Activated CD8-positive, alpha-beta memory T cell treated with anti-CD3 and anti-CD28 coated beads for 36 hours (primary cell): ENCODE results near the gene RIMBP3B. TPM values are rescaled to one million over a fixed set of nuclear protein-coding genes. Genes with fewer than 3 reads are reported as not detected.
"Not testable (repeated sequence)": the region's sequence is repeated elsewhere in the genome, so short reads cannot be mapped to it uniquely, and the experiment has no call there.

Source experiments
- CTCF ChIA-PET: fragments of 350-600 bp; sonication (Branson Sonifier 250); formaldehyde crosslinking; loops from one replicate; lab custom pipeline; 2021; ENCODE audit warnings: antibody characterized with exemption; lab: Charles Lee
- POLR2A ChIA-PET: fragments of 350-600 bp; sonication (Branson Sonifier 250); formaldehyde crosslinking; loops from one replicate; lab custom pipeline; 2021; ENCODE audit warnings: antibody characterized with exemption; lab: Charles Lee
- total RNA-seq, 2 experiments: library from RNA; stranded (reverse); gene quantifications; one replicate each; pipeline ENCODE4 v1.2.3, GENCODE V29; 2021

RIMBP3B gene
- total RNA-seq, 2 experiments from 2014 or later, result 0.42 to 0.46 TPM

- POLR2A ChIA-PET, CTCF ChIA-PET: not testable (repeated sequence)
Measured at GRCh38 chr22:21407139-21407538, 23.6 kb downstream of the RIMBP3B start.

DNA sequence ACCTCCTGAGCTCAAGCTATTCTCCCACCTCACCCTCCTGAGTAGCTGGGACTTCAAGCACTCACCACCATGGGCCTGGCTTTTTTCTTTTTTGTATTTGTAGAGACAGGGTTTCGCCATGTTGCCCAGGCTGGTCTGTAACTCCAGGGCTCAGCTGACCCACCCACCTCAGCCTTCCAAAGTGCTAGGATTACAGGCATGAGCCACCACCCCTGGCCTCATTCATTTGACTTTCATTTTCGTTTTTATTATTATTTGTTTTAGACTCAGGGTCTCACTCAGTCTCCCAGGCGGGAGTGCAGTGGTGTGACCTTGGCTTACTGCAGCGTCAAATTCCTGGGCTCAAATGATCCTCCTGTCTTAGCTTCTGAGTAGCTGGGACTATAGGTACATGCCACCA lies 24.2 kb downstream of the RIMBP3B start:
- CTCF ChIA-PET, POLR2A ChIA-PET: not testable (repeated sequence)

DNA sequence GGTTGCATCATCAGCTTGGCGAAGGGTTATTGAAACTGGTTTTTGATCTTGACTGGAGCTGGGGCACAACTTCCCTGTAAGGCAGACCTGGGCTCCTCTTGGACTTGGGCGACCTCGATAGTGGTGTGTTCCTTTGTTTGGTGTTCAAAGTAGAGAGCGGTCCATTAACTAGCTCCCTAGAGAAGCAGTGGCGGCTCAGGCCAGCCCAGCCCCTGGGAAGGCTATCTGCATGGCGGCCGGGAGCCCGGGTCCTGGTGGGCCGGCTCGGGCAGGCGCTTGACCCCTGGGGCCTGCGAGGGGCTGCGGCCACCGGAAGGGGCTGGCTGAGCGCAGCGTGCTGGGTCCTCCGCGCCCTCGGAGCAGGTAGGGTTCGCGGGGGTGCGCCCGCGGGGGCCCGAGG lies 32.8 kb downstream of the RIMBP3B start:
- POLR2A ChIA-PET, CTCF ChIA-PET: not testable (repeated sequence)

- CTCF ChIA-PET, POLR2A ChIA-PET: not testable (repeated sequence)
Measured at GRCh38 chr22:21417227-21417746, 33.7 kb downstream of the RIMBP3B start, which contains the start of gene HIC2. Gene HIC2 (plus strand): TSS chr22:21417371. CDS start chr22:21442832, 25,461 bp downstream.

- CTCF ChIA-PET, POLR2A ChIA-PET: not testable (repeated sequence)
Measured at GRCh38 chr22:21417853-21418252, 34.3 kb downstream of the RIMBP3B start.

GRCh38 chr22:21418974-21419638 lies 35.6 kb downstream of the RIMBP3B start:
- POLR2A ChIA-PET, CTCF ChIA-PET: not testable (repeated sequence)

GRCh38 chr22:21420180-21420763 lies 36.7 kb downstream of the RIMBP3B start:
- CTCF ChIA-PET, POLR2A ChIA-PET: not testable (repeated sequence)

- CTCF ChIA-PET, result not testable (repeated sequence)
Measured at GRCh38 chr22:21424084-21424709, 40.6 kb downstream of the RIMBP3B start.

DNA sequence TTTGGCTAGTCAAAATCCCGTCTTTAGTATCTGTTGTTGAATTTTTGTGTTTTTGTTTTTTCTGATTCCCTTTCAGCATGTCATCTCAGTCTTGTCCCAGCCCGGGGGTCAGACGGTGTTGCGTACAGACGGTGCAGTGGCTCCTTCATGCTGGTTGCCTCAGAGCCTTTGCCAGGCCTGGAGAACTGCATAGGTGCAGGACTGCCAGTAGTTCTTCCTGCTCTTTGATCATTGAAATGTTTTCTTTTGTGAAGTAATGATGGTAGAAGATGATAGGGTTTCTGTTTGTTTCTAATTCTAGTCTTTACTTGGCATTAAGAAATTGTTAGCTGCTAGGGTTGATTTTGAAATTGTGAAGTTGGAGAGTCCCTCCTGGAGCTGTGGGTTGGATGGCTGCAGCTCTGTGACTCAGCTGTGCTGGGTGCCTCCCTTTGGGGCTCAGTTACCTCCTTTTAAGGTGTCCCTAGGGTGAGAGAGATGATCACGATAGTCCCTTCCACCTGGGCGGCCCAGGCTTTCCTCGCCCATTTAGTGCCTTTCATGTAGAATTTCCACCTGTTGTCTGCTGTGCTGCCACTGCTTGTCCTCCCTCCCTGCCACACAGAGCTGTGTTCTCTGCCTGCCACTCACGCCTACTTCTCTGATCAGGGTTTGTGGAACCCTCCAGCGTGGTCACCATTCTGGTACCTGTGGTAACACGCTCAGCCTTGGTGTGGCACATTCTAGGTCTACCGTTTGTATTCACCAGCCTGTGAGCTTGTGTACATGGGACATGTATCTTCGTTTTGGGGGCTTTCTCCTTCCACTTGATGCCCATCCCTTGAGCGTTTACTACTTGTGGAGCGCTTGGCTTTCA lies 51.1 kb downstream of the RIMBP3B start:
- POLR2A ChIA-PET, CTCF ChIA-PET: not testable (repeated sequence)

More at GRCh38 chr22:21424084-21424709, 40.6 kb downstream of the RIMBP3B start:
- POLR2A ChIA-PET, result not testable (repeated sequence)

GRCh38 chr22:21435998-21436810 lies 52.7 kb downstream of the RIMBP3B start:
- POLR2A ChIA-PET, CTCF ChIA-PET: not testable (repeated sequence)

DNA sequence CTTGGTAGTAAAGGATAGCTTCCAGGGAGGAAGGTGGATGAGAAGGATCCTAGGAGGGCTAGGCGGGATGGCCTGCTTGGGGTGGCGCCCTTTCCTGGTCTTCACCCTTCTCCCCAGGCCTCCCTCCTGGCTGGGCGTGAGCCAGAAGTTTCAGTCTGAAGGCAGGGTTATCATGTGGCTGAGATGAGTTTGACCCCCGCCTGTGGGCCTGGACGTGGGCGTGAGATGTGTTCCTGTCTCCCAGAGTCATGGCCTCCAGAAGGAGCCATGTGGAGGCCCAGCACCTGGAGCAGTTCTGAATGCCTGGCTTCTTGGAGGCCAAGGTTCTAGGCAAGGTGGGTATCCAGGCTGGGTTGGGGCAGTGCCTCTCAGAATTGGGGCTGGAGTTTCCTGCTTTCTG lies 54.5 kb downstream of the RIMBP3B start:
- POLR2A ChIA-PET, CTCF ChIA-PET: not testable (repeated sequence)

Other genes with a start within 250 kb of the RIMBP3B start
- gene HIC2, start 33.6 kb downstream of the RIMBP3B start, total RNA-seq, result 1 to 10 TPM; 5.9 to 6.0 TPM
- 1 to 10 TPM in 1 of 2 experiments, under 1 TPM in 1; 0.99 to 1.4 TPM for gene TMEM191C, start 83.6 kb downstream of the RIMBP3B start, total RNA-seq
- under 1 TPM in 1 of 2 experiments, not detected in 1; 0.25 TPM for gene RIMBP3C, start 167.7 kb downstream of the RIMBP3B start, total RNA-seq
- gene UBE2L3, start 184.0 kb downstream of the RIMBP3B start, total RNA-seq, result 10 to 100 TPM; 77.8 to 79.6 TPM
- 10 to 100 TPM; 80.6 to 80.7 TPM for gene YDJC, start 246.3 kb downstream of the RIMBP3B start, total RNA-seq
- under 1 TPM; 0.21 to 0.25 TPM for gene CCDC116, start 249.0 kb downstream of the RIMBP3B start, total RNA-seq